K562 (cell line): ENCODE results near the gene ZNF407. TPM values are rescaled to one million over a fixed set of nuclear protein-coding genes. Genes with fewer than 3 reads are reported as not detected.

ENCODE experiments used
- MYNN ChIP-seq, 2 experiments: sonication (generic); formaldehyde crosslinking in 1 of 2; IDR thresholded peaks; 2 replicates each; pipeline versions ENCODE4 v1.5.0 to v1.6.1; 2016 to 2020; ENCODE audit warnings: antibody characterized with exemption in 1 of 2, missing genetic modification reagents in 1 of 2
- ZBTB1 ChIP-seq: sonication (generic); formaldehyde crosslinking; IDR thresholded peaks from 2 replicates; pipeline ENCODE4 v1.8.1; 2023; ENCODE audit warnings: missing genetic modification reagents, low read depth, mild to moderate bottlenecking, borderline replicate concordance
- polyA plus RNA-seq, 8 experiments: library from polyadenylated mRNA; depleted of rRNA in 4 of 8; stranded (reverse) in 5 of 8; unstranded in 3 of 8; fragments of >200 nt; fragmentation: Nextera tagmentation in 2 of 8; fragmentation: Illumina TruSeq in 1 of 8; extraction: Ambion mirVana in 2 of 8; extraction: Trizol in 1 of 8; gene quantifications; 2 replicates each; pipeline versions ENCODE4 v1.2.1 to v1.2.3, GENCODE V29; 2011 to 2014; ENCODE audit warnings: inconsistent platforms in 1 of 8, missing spikeins in 1 of 8
- total RNA-seq, 7 experiments: library from RNA; depleted of rRNA in 6 of 7; stranded (reverse); fragments of >200 nt in 6 of 7; fragmentation: Illumina TruSeq in 2 of 7; extraction: Trizol in 2 of 7; gene quantifications; 2 replicates each; pipeline versions ENCODE4 v1.2.1 to v1.2.3, GENCODE V29; 2011 to 2021; ENCODE audit warnings: low replicate concordance in 1 of 7
- TF ChIP-seq, protein P1 (sequence below): fragments of 250-450 bp; sonication (Bioruptor Pico); IDR thresholded peaks from 2 replicates; pipeline ENCODE4 v1.4.0; 2020; ENCODE audit warnings: mild to moderate bottlenecking, moderate library complexity
- TF ChIP-seq, protein P2 (sequence below), 2 experiments: fragments of 150-350 bp in 1 of 2; IDR thresholded peaks; 2 replicates each; pipeline ENCODE4 v1.6.1; 2012 to 2016; ENCODE audit warnings: low read depth in 2 of 2, low read length in 2 of 2, mild to moderate bottlenecking in 1 of 2, moderate library complexity in 1 of 2

The ZNF407 gene
- total and polyA plus RNA-seq, 9 of the 15 experiments (the other 6 are each of a cell fraction or from before 2014, with no cell fraction given) = 0.21 to 5.4 (median 2.3) TPM

DNA sequence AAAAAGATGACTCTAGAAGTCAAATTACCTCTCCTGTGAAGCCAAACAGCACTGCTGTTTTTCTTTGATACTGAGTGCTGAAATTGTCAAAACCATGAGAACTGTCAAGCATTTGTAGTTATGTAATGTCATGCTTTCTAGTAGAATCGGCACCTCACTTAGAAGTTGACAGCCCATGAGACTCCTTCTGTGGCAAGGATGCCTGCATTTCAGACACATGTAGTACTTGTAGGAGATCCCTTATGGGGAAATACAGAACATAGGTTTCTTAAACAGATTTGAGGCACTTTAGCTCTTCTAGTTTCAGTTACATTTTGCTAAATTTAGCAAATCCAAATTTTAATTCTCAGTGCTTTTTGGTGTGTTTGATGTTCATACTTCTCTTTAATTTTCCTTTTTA lies 15.7 kb downstream of the ZNF407 start (continued):
- TF ChIP-seq, protein P1, sequence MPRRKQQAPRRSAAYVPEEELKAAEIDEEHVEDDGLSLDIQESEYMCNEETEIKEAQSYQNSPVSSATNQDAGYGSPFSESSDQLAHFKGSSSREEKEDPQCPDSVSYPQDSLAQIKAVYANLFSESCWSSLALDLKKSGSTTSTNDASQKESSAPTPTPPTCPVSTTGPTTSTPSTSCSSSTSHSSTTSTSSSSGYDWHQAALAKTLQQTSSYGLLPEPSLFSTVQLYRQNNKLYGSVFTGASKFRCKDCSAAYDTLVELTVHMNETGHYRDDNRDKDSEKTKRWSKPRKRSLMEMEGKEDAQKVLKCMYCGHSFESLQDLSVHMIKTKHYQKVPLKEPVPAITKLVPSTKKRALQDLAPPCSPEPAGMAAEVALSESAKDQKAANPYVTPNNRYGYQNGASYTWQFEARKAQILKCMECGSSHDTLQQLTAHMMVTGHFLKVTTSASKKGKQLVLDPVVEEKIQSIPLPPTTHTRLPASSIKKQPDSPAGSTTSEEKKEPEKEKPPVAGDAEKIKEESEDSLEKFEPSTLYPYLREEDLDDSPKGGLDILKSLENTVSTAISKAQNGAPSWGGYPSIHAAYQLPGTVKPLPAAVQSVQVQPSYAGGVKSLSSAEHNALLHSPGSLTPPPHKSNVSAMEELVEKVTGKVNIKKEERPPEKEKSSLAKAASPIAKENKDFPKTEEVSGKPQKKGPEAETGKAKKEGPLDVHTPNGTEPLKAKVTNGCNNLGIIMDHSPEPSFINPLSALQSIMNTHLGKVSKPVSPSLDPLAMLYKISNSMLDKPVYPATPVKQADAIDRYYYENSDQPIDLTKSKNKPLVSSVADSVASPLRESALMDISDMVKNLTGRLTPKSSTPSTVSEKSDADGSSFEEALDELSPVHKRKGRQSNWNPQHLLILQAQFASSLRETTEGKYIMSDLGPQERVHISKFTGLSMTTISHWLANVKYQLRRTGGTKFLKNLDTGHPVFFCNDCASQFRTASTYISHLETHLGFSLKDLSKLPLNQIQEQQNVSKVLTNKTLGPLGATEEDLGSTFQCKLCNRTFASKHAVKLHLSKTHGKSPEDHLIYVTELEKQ = no peak
- TF ChIP-seq ZBTB1 (CRISPR knock-in tag) (no peak), MYNN (IDR thresholded peaks at IDR 0.05) (no peak), MYNN (CRISPR knock-in tag; IDR thresholded peaks at IDR 0.05) (no peak)
- TF ChIP-seq, protein P2, sequence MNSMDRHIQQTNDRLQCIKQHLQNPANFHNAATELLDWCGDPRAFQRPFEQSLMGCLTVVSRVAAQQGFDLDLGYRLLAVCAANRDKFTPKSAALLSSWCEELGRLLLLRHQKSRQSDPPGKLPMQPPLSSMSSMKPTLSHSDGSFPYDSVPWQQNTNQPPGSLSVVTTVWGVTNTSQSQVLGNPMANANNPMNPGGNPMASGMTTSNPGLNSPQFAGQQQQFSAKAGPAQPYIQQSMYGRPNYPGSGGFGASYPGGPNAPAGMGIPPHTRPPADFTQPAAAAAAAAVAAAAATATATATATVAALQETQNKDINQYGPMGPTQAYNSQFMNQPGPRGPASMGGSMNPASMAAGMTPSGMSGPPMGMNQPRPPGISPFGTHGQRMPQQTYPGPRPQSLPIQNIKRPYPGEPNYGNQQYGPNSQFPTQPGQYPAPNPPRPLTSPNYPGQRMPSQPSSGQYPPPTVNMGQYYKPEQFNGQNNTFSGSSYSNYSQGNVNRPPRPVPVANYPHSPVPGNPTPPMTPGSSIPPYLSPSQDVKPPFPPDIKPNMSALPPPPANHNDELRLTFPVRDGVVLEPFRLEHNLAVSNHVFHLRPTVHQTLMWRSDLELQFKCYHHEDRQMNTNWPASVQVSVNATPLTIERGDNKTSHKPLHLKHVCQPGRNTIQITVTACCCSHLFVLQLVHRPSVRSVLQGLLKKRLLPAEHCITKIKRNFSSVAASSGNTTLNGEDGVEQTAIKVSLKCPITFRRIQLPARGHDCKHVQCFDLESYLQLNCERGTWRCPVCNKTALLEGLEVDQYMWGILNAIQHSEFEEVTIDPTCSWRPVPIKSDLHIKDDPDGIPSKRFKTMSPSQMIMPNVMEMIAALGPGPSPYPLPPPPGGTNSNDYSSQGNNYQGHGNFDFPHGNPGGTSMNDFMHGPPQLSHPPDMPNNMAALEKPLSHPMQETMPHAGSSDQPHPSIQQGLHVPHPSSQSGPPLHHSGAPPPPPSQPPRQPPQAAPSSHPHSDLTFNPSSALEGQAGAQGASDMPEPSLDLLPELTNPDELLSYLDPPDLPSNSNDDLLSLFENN (IDR thresholded peaks at IDR 0.05; ENCODE audit: low read depth in 2 of 2, low read length in 2 of 2) = no peak
